DOHH2 (cell line): ENCODE measurements around the gene SNAPC5.
"Not testable (repeated sequence)": the region's sequence is repeated elsewhere in the genome, so short reads cannot be mapped to it uniquely, and the experiment has no call there.

ENCODE experiments used
- EZH2phosphoT487 ChIP-seq: fragments of 200-600 bp; sonication (generic); IDR thresholded peaks from 2 replicates; pipeline ENCODE4 v1.6.1; 2017; ENCODE audit warnings: borderline replicate concordance, mild to moderate bottlenecking, antibody characterized with exemption, low read length, moderate library complexity, mixed read lengths
- TF ChIP-seq, protein P1 (sequence below): fragments of 200-600 bp; sonication (generic); IDR thresholded peaks from one replicate; pipeline ENCODE4 v1.5.1; 2014; ENCODE audit warnings: antibody characterized with exemption, mild to moderate bottlenecking, low read depth, low read length; ENCODE audit not compliant: poor library complexity, severe bottlenecking

DNA sequence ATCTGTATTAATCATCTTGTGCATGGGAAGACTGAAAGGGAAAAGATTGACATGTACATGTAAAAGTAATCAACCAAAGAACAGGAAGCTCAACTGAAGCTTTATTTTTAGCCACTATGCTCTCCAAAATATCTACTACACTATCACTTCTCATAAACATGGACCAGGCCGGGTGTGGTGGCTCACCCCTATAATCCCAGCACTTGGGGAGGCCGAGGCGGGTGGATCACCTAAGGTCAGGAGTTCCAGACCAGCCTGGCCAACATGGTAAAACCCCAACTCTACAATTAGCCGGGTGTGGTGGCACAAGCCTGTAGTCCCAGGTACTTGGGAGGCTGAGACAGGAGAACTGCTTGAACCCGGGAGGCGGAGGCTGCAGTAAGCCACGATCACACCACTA, 2.8 kb upstream of the SNAPC5 start:
- TF ChIP-seq, protein P1, sequence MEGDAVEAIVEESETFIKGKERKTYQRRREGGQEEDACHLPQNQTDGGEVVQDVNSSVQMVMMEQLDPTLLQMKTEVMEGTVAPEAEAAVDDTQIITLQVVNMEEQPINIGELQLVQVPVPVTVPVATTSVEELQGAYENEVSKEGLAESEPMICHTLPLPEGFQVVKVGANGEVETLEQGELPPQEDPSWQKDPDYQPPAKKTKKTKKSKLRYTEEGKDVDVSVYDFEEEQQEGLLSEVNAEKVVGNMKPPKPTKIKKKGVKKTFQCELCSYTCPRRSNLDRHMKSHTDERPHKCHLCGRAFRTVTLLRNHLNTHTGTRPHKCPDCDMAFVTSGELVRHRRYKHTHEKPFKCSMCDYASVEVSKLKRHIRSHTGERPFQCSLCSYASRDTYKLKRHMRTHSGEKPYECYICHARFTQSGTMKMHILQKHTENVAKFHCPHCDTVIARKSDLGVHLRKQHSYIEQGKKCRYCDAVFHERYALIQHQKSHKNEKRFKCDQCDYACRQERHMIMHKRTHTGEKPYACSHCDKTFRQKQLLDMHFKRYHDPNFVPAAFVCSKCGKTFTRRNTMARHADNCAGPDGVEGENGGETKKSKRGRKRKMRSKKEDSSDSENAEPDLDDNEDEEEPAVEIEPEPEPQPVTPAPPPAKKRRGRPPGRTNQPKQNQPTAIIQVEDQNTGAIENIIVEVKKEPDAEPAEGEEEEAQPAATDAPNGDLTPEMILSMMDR: not testable (repeated sequence)
- TF ChIP-seq EZH2phosphoT487: not testable (repeated sequence)
